GM12872 (cell line): ENCODE results near the gene PCBD1.

Source experiments
- TF ChIP-seq, protein P1 (sequence below): IDR thresholded peaks from 3 replicates; pipeline ENCODE4 v1.5.1; 2011; ENCODE audit warnings: low read depth, mild to moderate bottlenecking, low read length, moderate library complexity; ENCODE audit not compliant: insufficient read depth

The PCBD1 gene

DNA sequence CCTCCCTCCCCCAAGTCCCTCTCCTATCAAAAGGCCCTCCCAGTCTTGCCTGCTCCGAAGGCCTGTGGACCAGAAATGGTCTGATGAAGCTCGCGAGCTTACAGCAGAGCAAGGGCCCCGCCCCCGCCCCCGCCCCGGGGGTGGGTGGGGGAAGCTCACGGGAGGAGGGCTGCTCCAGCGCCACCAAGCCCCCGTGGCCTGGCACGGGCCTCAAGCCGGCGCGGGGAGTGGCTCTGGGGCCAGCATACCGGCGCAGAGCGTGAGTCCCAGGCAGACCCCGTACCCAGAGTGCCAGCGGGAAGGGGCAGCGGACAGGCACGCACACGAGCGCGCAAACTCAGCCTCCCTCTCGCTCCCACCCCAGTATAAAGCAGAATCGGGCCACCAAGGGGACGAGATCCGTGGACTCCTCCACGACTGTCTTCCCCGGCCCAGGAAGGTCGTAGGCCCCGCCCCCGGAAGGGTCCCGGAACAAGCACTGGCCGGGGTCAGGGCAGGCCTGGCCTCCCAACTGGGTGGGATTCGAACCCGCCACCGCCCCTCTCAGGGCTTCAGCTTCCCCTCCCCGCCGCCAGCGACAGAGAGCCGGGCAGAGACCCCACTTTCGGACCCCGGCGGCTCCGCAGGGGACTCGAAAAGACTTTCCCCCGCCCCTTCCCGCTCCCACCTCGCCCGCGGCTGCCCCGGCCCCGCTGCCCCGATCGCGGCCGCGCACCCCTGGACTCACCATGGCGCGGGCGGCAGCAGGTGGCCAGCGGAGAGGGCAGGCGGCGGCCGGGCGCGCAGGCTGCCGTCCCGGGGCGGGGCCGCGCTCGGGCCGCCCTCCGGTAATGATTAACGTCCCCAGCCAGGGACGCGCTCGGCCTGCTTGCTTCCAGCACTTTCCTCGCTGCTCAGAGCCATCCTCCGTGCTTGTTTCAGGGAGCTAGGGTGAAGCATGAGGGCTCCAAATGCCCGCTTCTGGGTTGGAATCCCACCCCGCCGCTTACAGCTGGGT lies at the start of gene PCBD1:
Gene PCBD1 (minus strand): TSS at position 762 of the 997 bp plus-strand sequence. CDS start 32 bp downstream, at position 730.
- TF ChIP-seq, protein P1, sequence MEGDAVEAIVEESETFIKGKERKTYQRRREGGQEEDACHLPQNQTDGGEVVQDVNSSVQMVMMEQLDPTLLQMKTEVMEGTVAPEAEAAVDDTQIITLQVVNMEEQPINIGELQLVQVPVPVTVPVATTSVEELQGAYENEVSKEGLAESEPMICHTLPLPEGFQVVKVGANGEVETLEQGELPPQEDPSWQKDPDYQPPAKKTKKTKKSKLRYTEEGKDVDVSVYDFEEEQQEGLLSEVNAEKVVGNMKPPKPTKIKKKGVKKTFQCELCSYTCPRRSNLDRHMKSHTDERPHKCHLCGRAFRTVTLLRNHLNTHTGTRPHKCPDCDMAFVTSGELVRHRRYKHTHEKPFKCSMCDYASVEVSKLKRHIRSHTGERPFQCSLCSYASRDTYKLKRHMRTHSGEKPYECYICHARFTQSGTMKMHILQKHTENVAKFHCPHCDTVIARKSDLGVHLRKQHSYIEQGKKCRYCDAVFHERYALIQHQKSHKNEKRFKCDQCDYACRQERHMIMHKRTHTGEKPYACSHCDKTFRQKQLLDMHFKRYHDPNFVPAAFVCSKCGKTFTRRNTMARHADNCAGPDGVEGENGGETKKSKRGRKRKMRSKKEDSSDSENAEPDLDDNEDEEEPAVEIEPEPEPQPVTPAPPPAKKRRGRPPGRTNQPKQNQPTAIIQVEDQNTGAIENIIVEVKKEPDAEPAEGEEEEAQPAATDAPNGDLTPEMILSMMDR, result no peak

DNA sequence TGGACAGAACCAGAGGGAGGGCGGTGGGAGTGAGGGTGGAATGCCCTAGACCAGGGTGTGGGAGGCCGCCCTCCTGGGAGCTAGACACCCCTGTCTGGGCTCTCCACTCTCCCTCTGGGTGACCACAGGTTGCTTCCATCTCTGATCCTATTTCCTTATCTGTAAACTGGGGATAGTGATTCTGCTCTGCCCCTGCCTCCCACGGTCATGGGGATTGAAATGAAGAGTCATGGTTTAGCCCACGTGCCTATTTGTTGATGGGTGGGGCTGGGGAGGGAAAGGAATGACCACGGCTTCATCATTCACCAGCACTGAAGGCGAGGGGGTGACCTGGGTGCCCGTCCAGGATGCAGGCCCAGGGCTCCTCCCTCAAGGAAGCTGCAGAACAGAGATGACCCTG lies 49.3 kb upstream of the PCBD1 start:
- TF ChIP-seq, protein P1, result no peak

DNA sequence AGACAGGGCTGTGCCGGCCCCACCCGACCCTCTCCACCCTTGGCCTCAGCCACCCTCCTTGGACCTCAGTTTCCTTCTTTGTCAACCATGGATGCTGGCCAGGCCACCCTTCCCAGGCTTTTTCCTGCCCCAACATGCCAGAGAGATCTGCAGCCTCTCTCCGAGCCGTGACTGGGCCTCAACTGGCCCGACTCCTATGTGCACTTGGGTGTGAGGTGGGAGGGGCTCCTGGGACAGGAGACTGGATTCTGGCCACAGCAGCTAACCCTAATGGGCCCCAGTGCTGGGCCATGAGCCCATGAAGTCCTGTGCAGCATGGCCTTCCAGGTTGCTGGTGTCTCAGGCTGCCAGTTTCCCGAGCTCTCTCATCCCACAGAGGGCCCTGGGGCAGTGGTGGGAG lies 47.7 kb upstream of the PCBD1 start:
- TF ChIP-seq, protein P1, result no peak

DNA sequence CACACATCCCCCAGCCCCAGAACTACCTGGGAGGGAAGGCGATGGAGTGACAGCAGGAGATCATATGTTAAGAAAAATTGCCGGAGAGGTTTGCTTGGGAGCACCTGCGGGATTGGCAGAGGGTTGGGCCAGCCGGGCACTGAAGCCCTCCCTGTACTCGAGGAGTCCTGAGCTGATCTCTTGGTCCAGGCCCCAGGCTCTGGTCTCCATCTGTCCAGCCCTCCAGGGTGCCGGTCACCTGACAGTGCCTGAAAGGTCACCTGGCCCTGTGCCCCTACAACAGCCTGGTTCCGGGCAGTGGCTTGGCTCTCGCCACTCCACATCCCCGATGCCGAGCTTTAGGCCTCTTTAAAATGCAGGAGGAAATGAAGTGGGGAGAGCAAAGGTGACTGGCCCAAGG lies 47.3 kb upstream of the PCBD1 start:
- TF ChIP-seq, protein P1, result no peak

DNA sequence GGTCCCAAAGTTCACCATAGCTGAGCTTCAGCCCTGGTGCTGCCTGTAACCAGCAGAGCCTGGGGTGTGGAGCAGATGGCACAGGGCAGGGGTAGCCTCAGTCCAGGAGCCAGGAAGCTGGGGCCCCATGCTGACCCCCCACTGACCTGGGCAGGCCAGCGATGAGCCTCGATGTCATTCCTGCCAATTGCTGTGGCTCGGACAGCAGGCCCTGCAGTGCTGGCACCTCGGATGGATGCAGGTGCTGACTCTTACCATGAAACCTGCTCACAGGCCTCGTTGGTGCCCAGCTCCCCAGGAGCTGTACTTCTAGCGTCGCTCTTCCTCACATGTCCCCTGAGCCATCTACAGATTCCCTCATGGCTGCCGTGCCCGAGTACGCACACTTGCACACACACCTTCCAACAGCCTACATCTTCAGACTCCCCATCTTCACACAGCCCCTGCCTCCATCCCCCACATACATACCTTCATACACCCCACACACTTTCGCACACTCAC lies 46.8 kb upstream of the PCBD1 start:
- TF ChIP-seq, protein P1, result no peak

DNA sequence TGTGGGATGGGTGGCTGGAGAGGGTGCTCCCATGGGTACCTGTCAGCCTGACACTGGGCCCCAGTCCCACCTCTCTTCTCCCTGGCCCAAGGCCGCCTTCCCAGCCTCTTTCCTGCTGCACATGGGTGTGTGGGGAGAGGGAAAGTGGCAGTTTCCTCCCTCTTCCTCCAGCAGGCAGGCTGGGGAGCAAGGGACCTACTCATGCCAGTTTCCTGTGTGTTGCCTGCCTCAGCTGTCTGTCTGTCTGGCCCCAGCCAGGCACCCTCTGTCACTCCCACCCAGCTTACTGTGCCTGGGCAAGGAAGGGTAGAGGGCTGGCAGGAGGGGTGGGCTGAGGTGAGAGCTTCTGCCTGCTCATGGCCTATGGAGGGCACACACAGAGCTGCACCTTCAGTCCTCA lies 46.3 kb upstream of the PCBD1 start:
- TF ChIP-seq, protein P1, result no peak

DNA sequence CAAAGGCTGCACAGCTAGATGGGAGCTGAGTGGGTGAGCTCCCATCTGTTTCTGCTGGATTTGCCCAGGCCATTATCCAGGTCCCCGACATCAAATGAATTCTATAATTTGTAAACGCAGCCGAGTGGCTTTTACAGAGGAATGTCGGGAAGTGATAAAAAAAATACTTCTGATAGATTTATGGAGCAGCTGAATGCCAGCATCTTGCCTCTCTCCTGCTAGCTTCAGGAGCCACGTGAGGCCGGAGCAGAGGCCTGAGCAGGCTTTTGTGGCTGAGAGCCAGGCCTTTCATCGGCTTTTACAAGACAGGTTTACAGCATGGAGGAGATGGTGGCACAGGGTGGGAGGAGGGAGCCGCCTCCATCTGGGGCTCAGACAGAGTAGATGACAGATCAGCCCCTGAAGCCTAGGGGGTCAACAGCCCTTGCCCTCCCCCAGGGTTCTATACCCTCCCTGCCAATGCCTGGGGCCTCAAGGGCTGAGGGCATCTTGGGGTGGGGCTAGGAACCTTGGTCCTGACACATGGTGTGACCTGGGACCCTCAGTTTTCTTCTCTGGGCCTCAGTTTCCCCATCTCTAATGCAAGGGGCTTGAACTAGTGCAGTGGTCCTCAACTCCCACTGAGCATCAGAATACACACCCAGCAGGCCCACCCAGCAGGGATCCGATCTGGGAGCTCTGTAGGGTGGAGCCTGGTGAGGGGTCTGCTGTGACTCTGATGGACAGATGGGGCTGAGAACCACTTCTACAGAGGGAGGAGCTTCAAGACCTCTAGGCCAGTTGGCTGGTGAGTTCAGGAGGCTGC lies 44.2 kb upstream of the PCBD1 start:
- TF ChIP-seq, protein P1, result no peak
